Naive thymus-derived CD4-positive, alpha-beta T cell (primary cell): ENCODE data around the gene RHBDF1. TPM values are rescaled to one million over a fixed set of nuclear protein-coding genes. Genes with fewer than 3 reads are reported as not detected.
A peak's percentile ranks its signal among the peaks of the same experiment; 100 is the strongest.

Experiments used
- ATAC-seq: fragments of 150-1000 bp; cut with Tn5 transposase; 2 replicates; pipeline ENCODE4 v1.10.0; 2021; ENCODE audit warnings: mild to moderate bottlenecking, moderate library complexity
- CTCF ChIA-PET: fragments of 350-600 bp; sonication (Branson Sonifier 250); formaldehyde crosslinking; loops from one replicate; lab custom pipeline; 2021; ENCODE audit warnings: antibody characterized with exemption; lab: Charles Lee
- POLR2A ChIA-PET: fragments of 350-600 bp; sonication (Branson Sonifier 250); formaldehyde crosslinking; loops from one replicate; lab custom pipeline; 2021; ENCODE audit warnings: antibody characterized with exemption, inconsistent platforms; lab: Charles Lee
- DNase-seq, 9 donors: peaks; one replicate each; pipeline versions ENCODE4 v3.0.0 to v3.0.0-alpha.2; 2020 to 2022; ENCODE audit warnings: mixed read lengths in 1 of 9
- H3K27ac ChIP-seq: one replicate; pipeline ENCODE4 v1.7.0; 2013; ENCODE audit warnings: mild to moderate bottlenecking, low read depth, low read length, moderate library complexity
- H3K27me3 ChIP-seq, 2 donors: one replicate each; pipeline ENCODE4 v1.7.0; 2013; ENCODE audit warnings: low read length in 2 of 2, mild to moderate bottlenecking in 2 of 2, moderate library complexity in 2 of 2; ENCODE audit not compliant: control insufficient read depth in 2 of 2, insufficient read depth in 2 of 2
- H3K36me3 ChIP-seq, 3 experiments: 1 replicate in 2 of 3; 2 replicates in 1 of 3; pipeline ENCODE4 v1.7.0; 2013; ENCODE audit warnings: low read length in 3 of 3, mild to moderate bottlenecking in 3 of 3, moderate library complexity in 1 of 3; ENCODE audit not compliant: insufficient read depth in 3 of 3, control insufficient read depth in 2 of 3
- H3K4me1 ChIP-seq, 2 donors: one replicate each; pipeline ENCODE4 v1.7.0; 2013; ENCODE audit warnings: low read length in 2 of 2, mild to moderate bottlenecking in 2 of 2, moderate library complexity in 1 of 2; ENCODE audit not compliant: control insufficient read depth in 2 of 2, insufficient read depth in 2 of 2
- H3K4me3 ChIP-seq: 2 replicates; pipeline ENCODE4 v1.7.0; 2013; ENCODE audit warnings: mild to moderate bottlenecking, low read length
- H3K9me3 ChIP-seq, 3 experiments: 1 replicate in 2 of 3; 2 replicates in 1 of 3; pipeline ENCODE4 v1.7.0; 2013; ENCODE audit warnings: low read length in 3 of 3; ENCODE audit not compliant: control insufficient read depth in 2 of 3
- H3K27ac Mint-ChIP-seq, 9 donors: one replicate each; pipeline ENCODE4 v1.8.0; 2020 to 2022; ENCODE audit warnings: mixed read lengths in 9 of 9, mild to moderate bottlenecking in 8 of 9, moderate library complexity in 5 of 9, inconsistent platforms in 2 of 9
- H3K27me3 Mint-ChIP-seq, 5 donors: one replicate each; pipeline ENCODE4 v1.8.0; 2021 to 2022; ENCODE audit warnings: mixed read lengths in 5 of 5, mild to moderate bottlenecking in 1 of 5
- H3K36me3 Mint-ChIP-seq, 5 donors: one replicate each; pipeline ENCODE4 v1.8.0; 2020 to 2022; ENCODE audit warnings: mixed read lengths in 5 of 5, mild to moderate bottlenecking in 3 of 5, inconsistent platforms in 1 of 5
- H3K4me1 Mint-ChIP-seq, 7 donors: one replicate each; pipeline ENCODE4 v1.8.0; 2020 to 2022; ENCODE audit warnings: mixed read lengths in 7 of 7, mild to moderate bottlenecking in 3 of 7, inconsistent platforms in 1 of 7
- H3K4me3 Mint-ChIP-seq, 10 donors: one replicate each; pipeline ENCODE4 v1.8.0; 2020 to 2022; ENCODE audit warnings: mild to moderate bottlenecking in 10 of 10, mixed read lengths in 10 of 10, moderate library complexity in 6 of 10, inconsistent platforms in 2 of 10
- H3K9me3 Mint-ChIP-seq, 11 donors: one replicate each; pipeline ENCODE4 v1.8.0; 2020 to 2022; ENCODE audit warnings: mixed read lengths in 11 of 11, mild to moderate bottlenecking in 4 of 11, inconsistent platforms in 1 of 11, moderate library complexity in 1 of 11
- intact Hi-C, 2 donors: fragments of 100-400 bp; cut with micrococcal nuclease; formaldehyde crosslinking; loops; one replicate each; pipeline ENCODE4 v1.15.1; 2023
- polyA plus RNA-seq, 2 donors: library from polyadenylated mRNA; unstranded; fragments of 300-500 nt; fragmentation: Illumina TruSeq; gene quantifications; one replicate each; pipeline ENCODE4 v1.2.3, GENCODE V29; 2021
- total RNA-seq, 6 experiments: library from RNA in 5 of 6; stranded (reverse) in 5 of 6; gene quantifications; 1 replicate in 5 of 6; 2 replicates in 1 of 6; pipeline ENCODE4 v1.2.3 and lab custom pipeline; 2021 to 2026

The RHBDF1 gene
- total and polyA plus RNA-seq, 7 experiments from 2014 or later: 0.66 to 1.6 TPM; not detected in 5

DNA sequence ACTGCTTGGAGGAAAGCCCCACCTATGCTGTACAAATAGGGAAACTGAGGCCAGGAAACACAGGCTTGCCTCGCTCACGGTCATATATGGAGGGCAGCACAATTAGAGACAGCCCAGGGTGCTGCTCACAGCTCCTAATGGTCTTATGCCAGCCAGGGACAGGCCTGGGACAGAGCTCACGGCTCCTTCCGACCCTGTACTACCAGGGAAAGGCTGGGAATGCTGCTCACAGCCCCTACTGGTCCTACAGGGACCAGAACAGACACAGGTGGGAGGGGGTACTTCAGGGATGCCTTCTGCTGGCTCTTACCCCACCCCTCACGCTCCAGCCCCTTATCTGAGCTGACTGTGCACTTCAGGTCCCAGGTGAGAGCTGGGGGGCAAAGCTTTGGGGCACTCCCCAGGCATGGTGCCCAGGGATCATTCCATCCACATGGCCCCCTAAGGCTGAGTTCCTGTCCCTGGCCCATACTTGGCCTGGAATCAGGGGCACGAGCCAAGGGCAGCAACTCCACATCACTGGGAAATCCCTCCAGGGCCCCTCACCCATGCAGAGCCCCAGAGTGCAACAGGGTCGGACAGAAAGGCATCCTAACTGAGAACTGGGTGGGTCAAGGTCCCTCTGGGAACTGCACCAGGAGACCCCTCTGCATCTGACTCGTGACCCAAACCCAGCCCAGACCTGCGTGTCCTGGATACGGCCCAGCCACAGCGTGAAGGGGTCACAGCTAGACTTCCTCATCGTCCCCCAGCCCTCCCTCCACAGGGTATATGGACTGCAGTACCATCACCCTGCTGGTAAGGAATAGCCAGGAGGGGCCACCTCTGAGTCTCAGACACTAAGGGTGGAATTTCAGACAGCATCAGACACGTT lies 5.9 kb downstream of the RHBDF1 start:
- Histone ChIP-seq H3K9me3 (no peaks in the 10 kb centered on the region), H3K4me1 (no peaks in the 10 kb centered on the region), H3K27me3 (no peaks in the 10 kb centered on the region), H3K4me3 (no peak overlapping the region), H3K36me3 (no peaks in the 10 kb centered on the region), H3K27ac (no peak overlapping the region)
- ChIA-PET POLR2A (interaction anchor here (1.7 kb wide), 1 partner anchor 31 kb away, joined by 7 read pairs; no protein-coding TSS in a partner anchor), CTCF (interaction anchor here (0.5 to 6.4 kb wide), 10 partner anchors 10 to 295 kb away, joined by 3 to 96 read pairs (median 5); partner anchors contain the start of gene HBQ1)
- Mint-ChIP-seq H3K4me1 (peaks cover 0 to 8% (median 3%) of the 10 kb centered on the region in 7 donors), H3K27ac (no peak overlapping the region), H3K9me3 (no peaks in the 10 kb centered on the region), H3K27me3 (peaks cover 0 to 26% (median 17%) of the 10 kb centered on the region in 5 donors), H3K4me3 (no peak overlapping the region), H3K36me3 (no peaks in the 10 kb centered on the region)
- intact Hi-C loops: no loop called here
- no peak for ATAC-seq
- no peak for DNase-seq

DNA sequence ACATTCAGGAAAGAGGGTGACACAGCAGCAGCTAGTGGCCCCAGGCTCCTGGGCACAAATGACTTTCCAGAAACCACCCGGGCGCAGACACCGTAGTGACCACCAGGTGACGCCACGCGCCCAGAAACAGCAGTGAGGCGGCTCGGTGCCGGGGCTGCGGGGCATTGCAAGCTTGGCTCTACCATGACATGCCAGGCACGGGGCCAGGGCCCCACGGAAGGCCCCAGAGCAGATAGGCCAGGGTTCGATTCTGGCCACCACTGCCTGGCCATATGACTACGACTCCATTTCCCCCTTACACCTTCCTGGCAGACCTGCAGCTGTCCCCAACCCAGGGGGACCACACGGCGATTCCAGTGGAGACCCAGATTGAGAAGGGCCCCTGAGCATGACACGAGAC lies 6.7 kb downstream of the RHBDF1 start:
- Histone ChIP-seq H3K27ac (no peak overlapping the region), H3K4me3 (no peak overlapping the region), H3K36me3 (no peaks in the 10 kb centered on the region), H3K9me3 (no peaks in the 10 kb centered on the region), H3K4me1 (no peaks in the 10 kb centered on the region), H3K27me3 (no peaks in the 10 kb centered on the region)
- intact Hi-C loops: loop anchor here (1.0 kb wide), 3 partner anchors 32 to 297 kb away; no protein-coding TSS in a partner anchor
- peaks cover 0 to 20% (median 12%) of the 10 kb centered on the region in 5 donors for H3K27me3 Mint-ChIP-seq
- H3K9me3 Mint-ChIP-seq: no peaks in the 10 kb centered on the region
- H3K4me3 Mint-ChIP-seq: no peak overlapping the region
- POLR2A ChIA-PET: interaction anchor here (1.4 to 1.7 kb wide), 2 partner anchors 29 to 32 kb away, joined by 4 to 7 read pairs; no protein-coding TSS in a partner anchor
- CTCF ChIA-PET: interaction anchor here (0.7 to 6.4 kb wide), 14 partner anchors 9 to 296 kb away, joined by 3 to 96 read pairs (median 4); partner anchors contain the start of genes HBQ1 and POLR3K
- DNase-seq (peak; percentile 67 to 89 (median 81)), ATAC-seq (peak; percentile 91)
- H3K36me3 Mint-ChIP-seq: no peaks in the 10 kb centered on the region
- peak overlapping the region in 1 of 9 donors; percentile 63 for H3K27ac Mint-ChIP-seq
- H3K4me1 Mint-ChIP-seq: peaks cover 0 to 8% (median 3%) of the 10 kb centered on the region in 7 donors

DNA sequence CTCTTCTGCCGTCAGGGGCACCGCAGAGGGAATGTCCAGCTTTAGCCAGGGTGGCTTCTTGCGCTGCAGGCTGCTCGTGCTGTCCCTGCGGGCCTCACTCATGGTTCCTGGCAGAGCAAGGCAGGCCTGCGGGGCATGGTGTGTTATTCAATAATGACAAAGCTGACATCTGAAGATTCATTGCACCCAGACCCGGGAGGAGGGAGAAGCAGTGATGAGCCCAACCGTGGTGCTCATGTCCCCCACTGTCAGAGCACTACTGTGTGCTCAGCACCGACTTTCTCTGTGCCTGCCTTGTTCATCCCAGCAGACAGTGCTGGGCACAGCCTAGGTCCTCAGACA lies 7.5 kb downstream of the RHBDF1 start:
- no peak overlapping the region for H3K4me3 Mint-ChIP-seq
- Histone ChIP-seq H3K9me3 (no peaks in the 10 kb centered on the region), H3K27ac (no peak overlapping the region), H3K36me3 (no peaks in the 10 kb centered on the region), H3K27me3 (no peaks in the 10 kb centered on the region), H3K4me3 (no peak overlapping the region), H3K4me1 (no peaks in the 10 kb centered on the region)
- no peak overlapping the region for H3K27ac Mint-ChIP-seq
- H3K36me3 Mint-ChIP-seq: no peaks in the 10 kb centered on the region
- peaks cover 0 to 13% (median 6%) of the 10 kb centered on the region in 5 donors for H3K27me3 Mint-ChIP-seq
- no peaks in the 10 kb centered on the region for H3K9me3 Mint-ChIP-seq
- intact Hi-C loops: loop anchor here (1.0 kb wide), 3 partner anchors 32 to 297 kb away; no protein-coding TSS in a partner anchor
- ATAC-seq (no peak), DNase-seq (no peak)
- CTCF ChIA-PET: interaction anchor here (0.6 to 6.4 kb wide), 9 partner anchors 11 to 300 kb away, joined by 3 to 96 read pairs (median 5); no protein-coding TSS in a partner anchor
- H3K4me1 Mint-ChIP-seq: peaks cover 0 to 8% (median 3%) of the 10 kb centered on the region in 7 donors
- POLR2A ChIA-PET: interaction anchor here (0.7 to 1.7 kb wide), 3 partner anchors 29 to 117 kb away, joined by 4 to 7 read pairs (median 4); no protein-coding TSS in a partner anchor

DNA sequence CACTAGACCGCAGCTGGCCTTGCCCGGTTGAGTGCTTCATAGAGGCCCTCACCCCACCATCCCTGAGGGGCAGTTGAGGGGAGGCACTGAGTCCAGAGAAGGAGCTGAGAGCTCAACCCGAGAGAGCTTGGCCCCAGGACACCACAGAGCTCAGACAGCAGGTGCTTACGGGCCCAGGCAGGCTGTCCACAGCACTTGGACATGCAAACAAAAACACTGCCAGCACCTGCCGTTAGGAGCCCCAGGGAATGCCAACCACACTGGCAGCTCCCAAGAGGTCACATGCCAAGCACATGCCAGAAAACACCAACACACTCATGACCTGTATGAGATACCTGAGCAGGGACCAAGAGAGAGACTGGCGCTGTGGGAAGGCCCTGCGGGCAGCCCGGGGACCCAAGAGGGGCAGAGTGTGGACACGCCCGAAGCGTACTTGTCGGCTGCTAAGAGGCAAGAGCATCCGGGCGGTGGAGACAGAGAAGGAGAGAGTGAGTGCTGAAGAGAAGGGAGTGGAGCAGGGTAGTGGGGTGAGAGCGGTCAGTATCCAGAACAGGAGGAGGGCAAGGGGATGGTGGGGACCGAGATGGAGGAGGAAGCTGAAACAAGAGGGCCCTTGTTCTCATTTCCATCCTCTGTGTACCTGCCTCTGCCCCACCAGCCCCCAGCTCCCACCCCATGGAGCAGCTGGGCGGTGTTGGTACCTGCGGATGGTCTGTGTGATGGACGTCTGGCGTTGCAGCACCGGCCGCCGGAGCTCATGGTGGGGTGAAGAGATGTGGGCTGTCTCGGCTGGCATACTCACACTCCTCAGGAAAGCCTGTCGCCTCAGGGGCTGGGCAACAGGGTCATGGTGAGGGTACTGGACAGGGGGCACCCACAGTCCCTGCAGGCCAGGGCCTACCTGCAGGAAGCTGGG lies 8.2 kb downstream of the RHBDF1 start:
- POLR2A ChIA-PET: interaction anchor here (0.7 to 1.7 kb wide), 3 partner anchors 30 to 118 kb away, joined by 4 to 7 read pairs (median 4); no protein-coding TSS in a partner anchor
- ATAC-seq: no peak
- Mint-ChIP-seq H3K36me3 (no peaks in the 10 kb centered on the region), H3K9me3 (no peaks in the 10 kb centered on the region), H3K4me1 (peaks cover 0 to 8% (median 3%) of the 10 kb centered on the region in 7 donors), H3K4me3 (no peak overlapping the region), H3K27ac (no peak overlapping the region), H3K27me3 (peaks cover 0 to 7% (median 0%) of the 10 kb centered on the region in 5 donors)
- Histone ChIP-seq H3K4me1 (no peaks in the 10 kb centered on the region), H3K9me3 (no peaks in the 10 kb centered on the region), H3K27ac (no peak overlapping the region), H3K27me3 (no peaks in the 10 kb centered on the region), H3K36me3 (no peaks in the 10 kb centered on the region), H3K4me3 (no peak overlapping the region)
- CTCF ChIA-PET: interaction anchor here (0.6 to 6.4 kb wide), 7 partner anchors 17 to 307 kb away, joined by 3 to 96 read pairs (median 3); no protein-coding TSS in a partner anchor
- no peak for DNase-seq
- intact Hi-C loops: no loop called here

DNA sequence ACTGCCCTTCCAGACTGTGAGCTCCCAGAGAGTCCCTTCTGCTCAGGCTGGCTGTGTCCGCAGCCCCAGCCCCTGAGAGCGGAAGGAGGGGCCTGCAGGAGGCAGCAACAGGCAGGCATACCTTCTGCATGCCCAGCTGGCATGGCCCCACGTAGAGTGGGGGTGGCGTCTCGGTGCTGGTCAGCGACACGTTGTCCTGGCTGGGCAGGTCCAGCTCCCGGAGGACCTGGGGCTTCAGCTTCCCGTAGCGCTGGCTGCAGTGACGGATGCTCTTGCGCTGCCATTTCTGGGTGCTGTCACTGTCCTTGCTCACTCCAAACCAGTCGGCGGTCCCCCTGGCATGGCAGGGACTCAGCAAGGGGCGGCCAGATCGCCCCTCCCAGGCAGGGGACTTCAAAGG lies 9.0 kb downstream of the RHBDF1 start:
- no peak for DNase-seq
- H3K36me3 Mint-ChIP-seq: no peaks in the 10 kb centered on the region
- Histone ChIP-seq H3K36me3 (no peaks in the 10 kb centered on the region), H3K4me3 (no peak overlapping the region), H3K27ac (no peak overlapping the region), H3K4me1 (no peaks in the 10 kb centered on the region), H3K9me3 (no peaks in the 10 kb centered on the region), H3K27me3 (no peaks in the 10 kb centered on the region)
- CTCF ChIA-PET: interaction anchor here (0.6 to 6.4 kb wide), 2 partner anchors 33 to 308 kb away, joined by 3 to 96 read pairs; no protein-coding TSS in a partner anchor
- POLR2A ChIA-PET: no interaction called here
- intact Hi-C loops: no loop called here
- H3K9me3 Mint-ChIP-seq: no peaks in the 10 kb centered on the region
- H3K27ac Mint-ChIP-seq: no peak overlapping the region
- H3K4me3 Mint-ChIP-seq: no peak overlapping the region
- peaks cover 0 to 3% (median 0%) of the 10 kb centered on the region in 5 donors for H3K27me3 Mint-ChIP-seq
- peaks cover 0 to 8% (median 3%) of the 10 kb centered on the region in 7 donors for H3K4me1 Mint-ChIP-seq
- ATAC-seq: no peak

DNA sequence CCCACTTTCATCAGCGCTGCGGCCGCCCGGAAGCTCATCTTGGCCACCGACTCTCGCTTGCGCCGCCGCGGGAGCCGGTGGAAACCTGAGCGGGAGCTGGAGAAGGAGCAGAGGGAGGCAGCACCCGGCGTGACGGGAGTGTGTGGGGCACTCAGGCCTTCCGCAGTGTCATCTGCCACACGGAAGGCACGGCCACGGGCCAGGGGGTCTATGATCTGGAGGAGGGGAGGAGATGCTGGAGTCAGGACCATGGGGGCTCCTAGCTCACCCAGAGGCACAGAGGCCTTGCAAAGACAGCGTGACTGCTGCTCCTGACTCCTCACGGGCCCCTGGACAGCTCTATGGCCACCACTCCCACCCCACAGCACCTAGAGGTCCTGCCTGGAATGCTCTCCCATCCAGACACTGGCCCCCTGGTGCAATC lies 9.5 kb downstream of the RHBDF1 start:
- no peaks in the 10 kb centered on the region for H3K9me3 ChIP-seq
- Mint-ChIP-seq H3K27me3 (peaks cover 0 to 3% (median 0%) of the 10 kb centered on the region in 5 donors), H3K4me3 (no peak overlapping the region), H3K27ac (no peak overlapping the region), H3K9me3 (no peaks in the 10 kb centered on the region), H3K4me1 (peaks cover 0 to 8% (median 3%) of the 10 kb centered on the region in 7 donors), H3K36me3 (no peaks in the 10 kb centered on the region)
- ChIA-PET POLR2A (interaction anchor here (1.1 to 1.2 kb wide), 2 partner anchors 10 to 73 kb away, joined by 3 to 4 read pairs; partner anchors contain the start of genes POLR3K and SNRNP25), CTCF (interaction anchor here (6.4 kb wide), 1 partner anchor 33 kb away, joined by 96 read pairs; no protein-coding TSS in a partner anchor)
- intact Hi-C loops: no loop called here
- H3K27me3 ChIP-seq: no peaks in the 10 kb centered on the region
- H3K4me1 ChIP-seq: no peaks in the 10 kb centered on the region
- ATAC-seq: no peak
- no peak overlapping the region for H3K27ac ChIP-seq
- H3K36me3 ChIP-seq: no peaks in the 10 kb centered on the region
- no peak overlapping the region for H3K4me3 ChIP-seq
- DNase-seq: no peak
